ENCODE data around the gene HPCAL1.

HPCAL1 gene

DNA sequence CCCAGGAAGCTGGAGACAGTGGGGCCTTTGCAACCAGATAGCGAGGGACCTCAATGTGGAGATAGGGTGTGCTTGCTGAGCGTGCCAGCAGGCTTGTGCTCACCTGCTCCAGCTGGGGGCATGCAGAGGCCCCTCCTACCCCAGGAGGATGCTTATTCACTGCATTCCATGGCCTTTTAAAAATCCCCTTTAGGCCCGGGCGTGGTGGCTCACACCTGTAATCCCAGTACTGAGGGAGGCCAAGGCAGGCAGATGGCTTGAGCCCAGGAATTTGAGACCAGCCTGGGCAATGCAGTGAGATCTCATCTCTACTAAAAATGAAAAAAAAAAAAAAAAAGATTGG, 90.9 kb downstream of the HPCAL1 start:
- DNase-seq = no peak

- no peak for DNase-seq
These were observed 93.2 kb downstream of the HPCAL1 start for GRCh38 chr2:10395893-10396292.

GRCh38 chr2:10396464-10396863, 93.8 kb downstream of the HPCAL1 start:
- no peak for DNase-seq

GRCh38 chr2:10397297-10397875, 94.7 kb downstream of the HPCAL1 start:
- no peak for DNase-seq

- no peak for DNase-seq
These were observed 95.2 kb downstream of the HPCAL1 start for GRCh38 chr2:10397878-10398277.

DNA sequence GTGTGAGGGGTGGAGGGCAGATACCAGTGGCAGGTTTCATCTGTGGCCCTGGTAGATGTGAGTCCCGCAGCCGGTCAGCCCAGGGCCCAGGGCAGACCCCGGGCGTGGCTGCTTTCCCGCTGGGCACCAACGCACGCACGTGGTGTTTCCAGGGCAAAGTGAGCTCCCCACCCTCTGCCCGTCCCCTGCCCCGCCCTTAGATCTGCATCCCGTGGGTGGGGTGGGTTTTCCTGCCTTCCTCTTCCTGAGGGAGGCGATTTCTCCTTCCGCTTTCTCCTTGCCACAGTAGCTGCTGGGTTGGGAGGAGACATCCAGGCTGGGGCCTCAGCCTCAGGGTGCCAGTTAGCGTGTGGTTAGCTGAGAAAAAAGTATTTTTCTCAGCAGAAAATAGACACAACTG, 95.8 kb downstream of the HPCAL1 start:
- no peak for DNase-seq

DNA sequence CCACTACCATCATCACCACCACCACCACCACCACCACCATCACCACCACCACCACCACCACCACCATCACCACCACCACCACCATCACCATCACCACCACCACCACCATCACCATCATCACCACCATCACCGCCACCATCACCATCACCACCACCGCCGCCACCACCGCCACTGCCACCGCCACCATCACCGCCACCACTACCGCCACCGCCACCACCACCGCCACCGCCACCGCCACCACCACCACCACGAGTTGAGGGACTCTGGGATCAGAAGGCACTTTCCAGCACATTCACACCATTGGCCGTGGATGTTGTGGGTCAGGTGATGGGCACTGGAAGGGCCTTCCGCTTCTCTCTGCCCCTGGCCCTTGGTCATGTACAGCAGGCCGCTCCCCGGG, 96.7 kb downstream of the HPCAL1 start:
- DNase-seq = no peak

GRCh38 chr2:10400002-10400401, 97.3 kb downstream of the HPCAL1 start:
- DNase-seq = no peak

- no peak for DNase-seq
These were observed 97.9 kb downstream of the HPCAL1 start for GRCh38 chr2:10400568-10400977.

DNA sequence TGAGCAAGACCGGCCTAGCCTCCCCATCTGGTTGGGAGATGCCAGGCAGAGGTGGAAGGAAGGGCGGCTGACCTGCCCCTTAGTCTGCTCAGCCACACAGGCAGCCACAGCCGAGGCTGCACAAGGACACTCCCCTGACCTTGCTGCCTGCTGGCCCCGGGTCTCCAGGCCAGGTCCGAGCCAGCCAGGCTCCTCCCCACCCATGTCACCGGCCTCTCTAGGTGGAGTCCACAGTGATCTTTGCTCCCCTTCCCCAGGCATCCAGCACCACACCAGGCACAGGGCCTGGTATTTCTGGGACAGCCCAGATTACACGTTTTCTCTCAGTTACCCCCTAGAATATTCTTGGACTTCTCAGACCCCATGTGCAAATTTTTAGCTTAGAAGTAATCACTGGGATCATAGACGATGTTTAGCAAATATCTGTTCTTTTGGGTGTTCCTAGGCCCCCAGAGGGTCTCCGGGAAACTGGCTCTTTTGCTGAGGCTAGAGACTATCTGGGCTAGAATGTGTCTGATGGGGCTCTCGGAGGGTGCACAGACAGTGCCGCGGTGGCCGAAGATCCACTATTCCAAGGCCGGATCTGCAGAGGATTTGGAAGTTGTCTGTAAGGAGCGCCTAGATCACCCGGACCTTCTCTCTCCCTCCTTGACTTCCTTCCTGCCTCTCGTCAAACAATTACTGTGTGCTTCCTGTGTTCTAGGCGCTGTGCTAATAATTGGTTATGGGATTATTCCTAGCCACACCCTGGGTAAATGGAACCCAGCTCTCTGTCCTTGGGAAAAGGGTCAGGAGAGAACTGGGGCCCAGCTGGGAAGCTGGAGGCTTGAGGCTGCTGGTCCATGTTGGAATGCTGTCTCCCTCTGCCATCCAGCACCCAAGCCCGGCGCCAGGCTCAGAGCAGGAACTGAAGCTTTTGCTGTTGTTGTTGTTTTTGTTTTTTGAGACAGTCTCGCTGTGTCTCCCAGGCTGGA, 98.6 kb downstream of the HPCAL1 start:
- DNase-seq = no peak

DNA sequence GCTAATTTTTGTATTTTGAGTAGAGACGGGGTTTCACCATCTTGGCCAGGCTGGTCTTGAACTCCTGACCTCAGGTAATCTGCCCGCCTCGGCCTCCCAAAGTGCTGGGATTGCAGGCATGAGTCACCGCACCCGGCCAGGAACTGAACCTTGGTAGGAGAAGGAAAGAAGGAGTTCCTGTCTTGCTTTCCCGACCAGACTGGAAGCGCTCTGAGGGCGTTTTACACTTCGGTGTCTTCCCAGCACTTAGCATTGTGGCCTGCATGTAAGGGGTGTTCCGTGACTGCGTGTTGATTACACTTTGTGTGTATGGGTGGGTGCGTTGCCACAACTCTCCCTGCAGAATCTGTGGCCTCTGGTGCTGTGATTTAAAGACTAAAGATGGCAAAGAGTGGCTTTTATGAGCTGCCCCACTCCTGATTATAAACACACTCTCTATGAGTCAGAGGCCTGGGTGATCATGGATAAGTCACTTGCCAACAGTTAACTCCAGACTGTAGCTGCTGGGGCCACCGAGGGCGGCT, 99.4 kb downstream of the HPCAL1 start:
- no peak for DNase-seq

DNA sequence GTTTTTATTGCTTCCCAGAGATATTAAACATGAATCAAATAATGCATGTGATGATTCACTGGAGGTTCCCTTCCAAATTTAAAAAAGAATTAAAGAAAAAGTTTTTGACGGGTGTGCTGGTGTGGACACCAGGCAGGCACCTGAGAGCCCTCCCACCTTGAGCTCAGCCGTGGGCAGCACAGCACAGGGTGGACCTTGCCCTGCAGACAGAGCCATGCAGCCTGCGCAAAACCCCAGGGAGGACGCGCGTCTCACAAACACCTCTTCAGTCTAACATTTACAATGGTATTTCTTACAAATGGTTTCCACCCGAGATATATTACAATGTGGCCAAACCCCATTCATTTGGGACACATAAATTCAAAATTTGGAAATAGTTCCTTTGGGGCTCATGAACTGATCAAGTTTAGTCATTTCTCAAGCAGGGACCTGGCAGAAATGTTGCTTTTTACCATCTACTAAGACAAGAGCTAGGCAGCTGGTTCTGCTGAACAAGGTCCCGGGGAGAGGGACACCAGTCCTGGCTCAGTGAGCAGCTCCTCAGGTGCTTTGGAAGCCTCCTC, 100.0 kb downstream of the HPCAL1 start:
- DNase-seq = no peak

DNA sequence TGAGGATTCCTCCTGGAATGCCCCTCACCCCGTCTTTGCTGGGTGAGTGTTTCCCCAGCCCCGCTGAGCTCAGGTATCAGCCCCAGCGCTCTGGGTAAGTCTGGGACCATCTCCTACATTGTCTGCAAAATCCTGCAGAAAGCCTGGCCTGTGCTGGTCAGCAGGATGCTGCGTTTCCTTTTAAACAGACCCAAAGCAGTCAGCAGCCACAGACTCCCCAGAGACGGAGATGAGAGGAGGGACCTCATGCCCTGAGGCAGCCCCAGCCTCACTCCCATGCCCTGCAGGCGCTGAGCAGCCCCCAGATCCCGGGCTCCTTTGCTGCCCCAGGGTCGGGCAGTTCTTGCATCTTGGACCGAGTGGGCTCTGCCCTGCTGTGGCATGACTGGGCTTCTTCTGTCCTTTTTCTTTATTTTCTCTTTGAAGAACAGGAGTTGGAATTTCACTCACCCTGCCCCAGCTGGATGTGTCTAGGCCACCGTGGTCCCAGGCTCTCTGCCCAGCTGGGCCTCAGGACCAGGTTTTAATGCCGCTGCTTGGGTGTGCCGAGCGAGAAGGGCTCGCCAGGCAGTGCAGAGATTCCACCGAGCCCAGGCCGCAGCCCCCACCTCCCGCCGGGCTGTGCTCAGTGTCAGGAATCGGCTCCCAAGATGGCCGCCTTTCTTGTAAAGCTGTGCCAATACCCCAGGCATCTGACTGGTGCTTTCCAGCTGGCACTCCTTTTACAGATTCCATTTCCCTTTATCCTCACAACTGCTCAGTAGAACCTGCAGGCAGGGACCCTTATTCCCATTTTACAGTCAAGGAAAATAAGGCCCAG, 101.8 kb downstream of the HPCAL1 start:
- no peak for DNase-seq

DNA sequence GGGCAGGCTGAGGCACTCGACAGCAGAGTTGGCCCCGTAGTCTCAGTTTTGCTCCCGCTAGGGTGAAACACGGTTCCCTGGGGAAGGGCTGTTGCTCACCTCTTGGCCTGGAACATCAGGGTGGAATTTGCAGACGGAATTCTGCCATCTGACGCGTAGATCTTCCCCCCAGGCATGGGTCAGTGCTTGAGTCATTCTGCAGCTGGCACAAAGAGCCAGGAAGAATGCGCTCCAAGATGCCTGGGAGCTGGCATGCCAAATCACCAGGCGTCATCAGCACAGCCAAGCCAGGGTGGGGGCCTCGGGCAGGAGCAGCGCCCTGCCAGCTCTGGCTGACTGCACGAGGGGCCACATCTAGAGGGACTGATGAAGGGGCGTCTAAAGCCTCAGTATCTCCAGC, 102.7 kb downstream of the HPCAL1 start:
- DNase-seq = peak; percentile 86 to 93

GRCh38 chr2:10406016-10406415, 103.3 kb downstream of the HPCAL1 start:
- no peak for DNase-seq

DNA sequence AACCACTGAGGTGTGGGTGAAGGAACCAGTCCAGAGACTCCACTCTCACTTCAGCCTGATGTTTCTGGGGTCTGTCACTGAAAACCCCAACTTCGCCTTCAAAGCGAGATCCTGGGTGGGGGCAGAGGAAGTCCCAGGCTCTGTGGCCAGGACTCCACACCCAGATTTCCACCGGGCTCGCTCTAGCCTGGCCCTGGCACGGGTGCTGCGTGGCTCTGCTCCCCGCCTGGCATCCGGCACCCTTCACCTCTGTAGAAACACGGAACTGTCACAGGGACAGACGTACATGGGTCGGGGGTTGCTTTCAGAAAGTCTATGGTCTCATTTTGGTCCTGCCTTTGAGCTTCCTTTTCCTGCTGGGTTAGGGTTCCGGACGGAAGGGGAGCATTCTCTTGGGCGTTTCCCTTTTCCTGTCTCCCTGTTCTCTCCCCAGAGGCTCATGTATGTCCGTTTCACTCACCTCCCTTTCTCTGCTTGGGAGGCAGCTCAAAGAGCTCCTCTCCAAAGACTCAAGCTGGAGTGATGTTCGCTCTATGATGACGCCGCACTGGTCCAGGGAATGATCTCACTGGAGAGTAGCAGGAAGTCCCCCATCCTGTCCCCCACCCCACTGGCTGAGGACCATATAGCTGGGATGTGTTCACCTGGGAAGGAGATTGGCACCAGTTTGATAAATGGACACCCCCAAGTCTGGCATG, 103.9 kb downstream of the HPCAL1 start:
- DNase-seq = no peak

- no peak for DNase-seq
These were observed 104.7 kb downstream of the HPCAL1 start for GRCh38 chr2:10407432-10407831.

DNA sequence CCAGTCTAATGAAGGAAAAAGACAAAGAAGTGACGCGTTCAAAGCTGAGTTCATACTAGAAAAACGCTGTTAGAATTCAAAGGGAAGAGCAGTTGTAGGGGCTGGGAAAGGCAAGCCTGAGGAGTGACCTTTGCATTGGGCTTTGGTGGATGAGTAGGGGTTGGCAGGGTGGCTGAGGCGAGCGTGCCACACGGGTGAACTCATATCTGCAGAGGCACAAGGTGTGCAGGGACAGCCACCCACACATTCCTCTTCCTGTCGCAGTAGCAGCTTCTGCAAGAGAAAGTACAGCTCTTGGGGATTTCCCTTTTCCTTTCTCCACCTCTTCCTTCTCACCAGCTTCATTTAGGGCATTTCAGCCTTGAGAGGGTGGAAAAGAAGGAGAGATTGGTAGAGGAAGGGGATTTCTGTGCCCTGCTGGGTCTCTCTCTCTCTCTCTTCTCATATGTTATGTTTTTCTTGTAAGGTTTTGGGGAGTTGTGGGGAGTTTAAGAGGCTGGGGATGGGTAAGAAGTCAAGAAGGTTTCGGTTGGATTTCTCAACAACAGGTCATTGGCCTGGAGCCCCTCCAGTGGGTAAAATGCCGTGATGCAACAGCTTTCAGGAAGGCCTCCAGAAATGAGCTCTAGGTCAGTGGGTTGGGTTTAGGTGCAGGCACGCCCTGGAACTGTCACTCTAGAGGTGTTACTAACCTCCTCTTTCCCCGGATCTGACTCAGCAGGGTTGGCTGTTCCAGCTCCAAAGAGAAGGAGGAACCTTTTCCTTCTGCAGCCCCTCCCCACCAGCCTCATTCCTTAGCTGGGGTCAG, 105.3 kb downstream of the HPCAL1 start:
- peak; percentile 97 to 99 for DNase-seq

DNA sequence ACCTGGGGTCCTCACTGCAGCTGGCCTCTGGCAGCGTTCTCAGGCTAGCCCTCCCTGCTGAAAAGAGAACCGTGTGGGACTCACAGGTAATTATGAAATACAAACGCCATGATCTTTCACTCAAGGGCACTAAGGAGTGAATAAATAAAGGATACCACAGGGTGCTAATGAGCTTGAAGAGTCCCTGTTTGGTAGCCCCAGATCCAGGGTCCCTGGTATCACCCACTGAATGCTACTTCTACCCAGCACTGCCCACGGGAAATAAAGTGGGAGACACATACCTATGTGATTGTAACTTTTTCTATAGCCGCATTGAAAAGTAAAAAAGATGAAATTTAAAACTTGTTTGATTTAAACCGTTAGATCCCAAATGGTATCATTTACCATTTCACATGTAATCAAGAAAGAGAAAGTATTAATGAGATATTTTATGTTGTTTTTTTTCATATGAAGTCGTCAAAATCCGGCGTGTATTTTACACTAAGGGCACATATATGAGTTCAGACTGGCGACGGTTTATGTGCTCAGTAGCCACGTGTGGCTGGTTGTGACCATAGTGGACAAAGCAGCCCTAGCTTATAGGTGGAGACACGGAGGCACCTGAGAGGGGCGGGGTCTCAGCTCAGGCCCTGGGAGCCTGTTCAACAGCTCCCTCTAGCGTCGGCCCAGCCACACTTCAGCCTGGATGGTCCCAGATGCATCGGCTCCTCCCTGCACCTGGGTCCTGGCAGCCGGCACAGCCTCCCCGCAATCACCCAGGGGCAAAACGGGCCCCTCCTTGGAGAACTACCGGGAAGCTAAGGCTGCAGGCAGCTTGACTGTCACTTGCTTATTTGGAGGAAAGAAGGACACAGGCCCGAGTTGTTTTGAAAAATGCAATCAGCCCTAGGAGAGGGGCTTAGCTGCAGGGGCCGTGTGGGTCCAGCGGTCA, 106.2 kb downstream of the HPCAL1 start:
- DNase-seq = peak; percentile 62 to 83
